Fibroblast of gingiva (primary cell): ENCODE measurements around the gene COBLL1.

Source experiments
- DNase-seq: peaks from one replicate; pipeline ENCODE4 v3.0.0-alpha.2; 2011; ENCODE audit warnings: low read depth

The COBLL1 gene

GRCh38 chr2:164821338-164821737 is 20.3 kb downstream of the COBLL1 start:
- no peak for DNase-seq

DNA sequence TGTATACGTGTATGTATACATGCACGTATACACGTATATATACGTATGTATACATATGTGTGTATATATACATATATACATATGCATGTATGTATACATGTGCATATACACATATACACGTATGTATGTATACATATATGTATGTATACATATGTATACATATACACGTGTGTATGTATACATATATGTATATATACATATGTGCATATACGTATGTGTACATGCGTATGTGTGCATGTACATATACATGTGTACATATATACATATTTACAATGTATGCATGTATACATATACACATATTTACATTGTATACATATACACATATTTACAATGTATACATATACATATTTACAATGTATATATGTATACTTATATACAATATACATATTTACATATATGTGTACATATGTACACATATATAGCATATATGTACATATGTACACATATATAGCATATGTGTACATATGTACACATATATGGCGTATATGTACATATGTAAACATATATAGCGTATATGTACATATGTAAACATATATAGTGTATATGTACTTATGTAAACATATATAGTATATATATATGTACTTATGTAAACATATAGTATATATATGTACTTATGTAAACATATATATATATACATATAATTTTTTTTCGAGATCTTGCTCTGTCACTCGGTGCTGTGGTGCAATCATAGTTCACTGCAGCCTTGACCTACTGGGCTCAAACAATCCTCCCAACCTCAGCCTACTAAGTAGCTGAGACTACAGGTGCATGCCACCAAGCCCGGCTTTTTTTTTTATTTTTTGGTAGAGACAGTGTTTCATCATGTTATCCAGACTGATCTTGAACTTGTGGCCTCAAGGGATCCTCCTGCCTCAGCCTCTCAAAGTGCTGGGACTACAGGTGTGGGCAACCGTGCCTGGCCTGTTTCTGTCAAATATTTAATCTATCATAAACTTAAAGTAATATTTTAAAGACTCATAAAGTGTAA is 23.2 kb downstream of the COBLL1 start:
- no peak for DNase-seq

DNA sequence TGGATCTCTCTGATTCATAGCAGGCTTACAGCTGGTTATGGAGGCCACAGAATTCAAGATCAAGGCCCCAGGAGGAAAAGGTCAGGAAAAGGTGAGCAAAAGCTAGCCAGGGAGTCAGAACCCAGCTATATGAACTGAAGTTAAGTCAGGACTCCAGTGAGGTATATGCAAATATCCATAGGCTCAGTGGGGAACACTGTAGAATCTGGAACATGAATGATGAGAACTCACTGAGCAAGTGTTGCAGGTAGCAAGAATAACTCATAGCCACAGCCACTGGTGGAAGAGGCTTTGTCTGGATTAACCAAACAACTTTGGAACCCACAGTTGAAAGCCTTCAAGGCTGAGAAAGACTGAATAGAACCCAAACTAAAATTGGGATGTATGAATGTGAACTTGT is 24.7 kb downstream of the COBLL1 start:
- DNase-seq, result no peak

GRCh38 chr2:164816046-164816445 is 25.6 kb downstream of the COBLL1 start:
- no peak for DNase-seq

DNA sequence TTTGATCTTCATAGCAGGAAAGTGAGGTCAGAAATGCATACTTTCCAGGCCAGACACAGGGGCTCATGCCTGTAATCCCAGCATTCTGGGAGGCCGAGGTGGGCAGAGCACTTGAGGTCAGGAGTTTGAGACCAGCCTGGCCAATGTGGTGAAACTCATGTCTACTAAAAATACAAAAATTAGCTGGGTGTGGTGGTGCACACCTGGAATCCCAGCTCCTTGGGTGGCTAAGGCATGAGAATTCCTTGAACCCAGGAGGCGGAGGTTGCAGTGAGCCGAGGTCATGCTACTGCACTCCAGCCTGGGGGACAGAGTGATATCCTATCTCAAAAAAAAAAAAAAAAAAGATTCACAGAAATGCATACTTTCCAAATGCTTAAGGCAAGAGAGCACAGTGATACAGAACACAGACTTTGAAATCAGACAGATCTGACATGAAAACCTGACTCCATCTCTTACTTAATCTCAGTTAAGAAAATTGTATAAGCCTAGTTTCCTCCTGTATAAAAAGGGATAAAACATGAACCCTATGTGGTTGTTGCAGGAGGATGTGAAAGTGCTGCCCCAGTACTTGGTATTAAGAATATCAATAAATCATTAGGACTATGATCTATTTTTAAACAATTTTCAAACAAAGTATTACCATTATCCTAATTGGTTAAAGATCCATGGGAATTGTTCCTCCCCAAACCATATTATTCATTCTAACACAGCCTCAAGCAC is 26.4 kb downstream of the COBLL1 start:
- DNase-seq, result no peak

DNA sequence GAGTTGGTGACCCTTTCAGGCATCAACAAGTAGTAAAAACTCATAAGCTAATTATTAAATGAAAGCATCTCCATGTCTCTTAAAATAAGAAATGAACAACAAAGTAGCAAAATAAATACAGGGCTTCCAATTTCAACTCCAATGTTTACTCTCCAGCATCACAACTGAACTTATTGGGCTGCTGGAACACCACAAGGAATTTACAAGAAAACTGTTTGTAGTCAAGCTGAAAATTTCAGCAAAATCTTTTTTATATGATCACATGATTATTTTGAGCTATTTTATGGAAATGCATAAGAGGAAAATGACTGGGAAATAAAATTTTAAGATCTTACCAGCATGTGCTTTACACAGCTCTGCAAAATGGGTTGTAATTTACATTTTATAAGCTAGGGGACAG is 28.1 kb downstream of the COBLL1 start:
- no peak for DNase-seq

- no peak for DNase-seq
These were observed 29.2 kb downstream of the COBLL1 start for GRCh38 chr2:164812378-164812777.

DNA sequence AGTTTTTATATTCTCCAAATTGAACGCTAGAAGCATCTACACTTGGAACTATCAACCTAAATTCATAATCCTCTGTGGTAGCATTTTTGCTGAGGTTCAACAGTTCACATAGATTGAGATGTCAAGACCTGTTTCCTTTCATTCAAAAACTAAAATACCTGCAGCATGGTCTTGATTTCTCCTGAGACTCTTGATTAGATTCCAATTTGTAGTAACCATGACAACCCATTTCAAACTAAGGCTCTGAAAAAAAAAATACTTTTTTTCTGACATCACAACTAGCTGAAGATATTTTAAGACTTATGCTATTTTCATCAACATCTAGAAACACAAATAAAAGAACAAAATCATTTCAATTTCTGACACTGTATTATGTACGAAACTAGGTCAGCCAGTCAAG is 29.8 kb downstream of the COBLL1 start:
- DNase-seq, result no peak

DNA sequence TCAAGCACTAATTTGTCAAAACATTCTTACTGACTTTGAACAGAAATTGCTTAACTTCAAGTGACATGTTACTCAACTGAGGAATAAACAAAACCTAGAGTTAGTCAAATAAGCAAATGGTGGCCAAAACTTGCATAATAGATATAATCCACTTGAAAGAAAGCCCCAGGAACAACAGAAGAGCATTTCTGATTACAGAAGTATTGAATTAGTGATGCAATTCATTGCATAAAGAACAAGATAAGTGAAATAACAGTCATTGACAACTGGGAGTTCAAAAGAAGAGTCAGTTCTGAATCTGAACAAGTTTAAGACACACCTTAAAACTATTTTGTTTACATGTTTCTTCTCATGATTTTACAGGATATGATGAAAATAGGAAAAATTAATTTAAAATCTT is 30.8 kb downstream of the COBLL1 start:
- DNase-seq, result peak; percentile 74

DNA sequence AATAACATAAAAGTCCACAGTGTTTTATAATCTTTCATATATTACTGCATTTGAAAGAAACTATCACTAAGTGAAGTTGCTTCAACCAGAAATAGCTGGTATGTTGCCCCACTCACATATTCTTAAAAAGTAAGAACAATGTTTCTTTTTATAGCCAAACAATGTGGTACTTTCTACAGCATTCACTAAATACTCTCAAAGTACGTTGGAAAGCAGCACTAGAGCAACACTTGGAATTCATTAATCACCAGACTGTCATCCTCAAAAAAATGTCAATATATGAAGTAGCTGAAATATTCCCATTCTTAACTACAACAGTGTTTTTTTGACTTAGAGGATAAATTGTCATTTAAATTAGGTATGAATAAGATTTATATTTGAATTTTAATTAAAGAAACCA is 32.8 kb downstream of the COBLL1 start:
- DNase-seq, result peak; percentile 63

DNA sequence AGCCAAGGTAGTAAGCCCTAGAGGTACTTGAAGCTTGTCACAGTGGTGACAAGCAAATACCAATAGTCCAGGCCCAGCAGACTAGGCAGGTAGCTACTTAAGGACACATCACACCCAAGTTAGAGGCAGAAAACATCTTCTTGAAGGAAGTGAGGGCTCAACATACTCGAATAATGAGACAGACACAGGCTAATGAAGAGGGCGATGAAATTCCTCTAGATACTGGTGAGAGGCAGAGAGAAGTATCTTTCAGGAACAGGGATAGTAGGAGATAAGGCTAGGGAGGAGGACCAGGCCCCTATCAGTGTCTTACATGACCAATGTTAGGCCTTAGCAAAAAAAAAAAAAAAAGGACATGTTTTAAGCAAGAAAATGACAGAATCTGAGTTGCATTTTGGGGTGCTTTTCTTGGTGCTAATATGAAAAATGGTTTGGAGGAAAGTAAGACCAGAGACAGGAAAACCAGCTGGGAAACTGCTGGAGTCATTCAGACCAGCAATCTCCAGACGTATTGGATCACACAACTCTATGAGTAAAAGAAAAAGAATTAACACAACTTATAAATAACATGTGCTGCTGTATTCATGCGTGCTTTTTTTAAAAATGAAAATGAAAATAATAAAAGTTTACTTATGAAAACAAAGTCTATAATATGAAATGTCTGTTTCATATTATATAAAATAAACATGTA is 37.7 kb downstream of the COBLL1 start:
- peak; percentile 31 for DNase-seq

GRCh38 chr2:164802095-164802707 is 39.4 kb downstream of the COBLL1 start:
- no peak for DNase-seq

DNA sequence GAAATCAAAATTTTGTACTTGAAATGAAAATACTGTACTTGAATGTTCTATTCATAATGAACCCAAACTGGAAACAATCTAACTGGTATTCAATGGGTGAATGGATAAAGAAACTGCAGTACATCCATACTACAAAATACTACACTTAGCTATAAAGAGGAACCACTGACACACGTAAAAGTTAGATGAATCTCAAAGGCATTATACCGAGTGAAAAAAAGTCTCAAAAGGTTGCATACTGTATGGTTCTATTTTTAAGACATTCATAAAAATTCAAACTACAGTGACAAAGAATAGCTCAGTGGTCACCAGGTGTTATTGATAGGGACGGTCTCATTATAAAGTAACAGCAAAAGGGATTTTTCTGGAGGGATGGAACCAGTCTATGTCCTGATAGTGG is 41.1 kb downstream of the COBLL1 start:
- no peak for DNase-seq

- no peak for DNase-seq
These were observed 44.0 kb downstream of the COBLL1 start for GRCh38 chr2:164797627-164798026.

DNA sequence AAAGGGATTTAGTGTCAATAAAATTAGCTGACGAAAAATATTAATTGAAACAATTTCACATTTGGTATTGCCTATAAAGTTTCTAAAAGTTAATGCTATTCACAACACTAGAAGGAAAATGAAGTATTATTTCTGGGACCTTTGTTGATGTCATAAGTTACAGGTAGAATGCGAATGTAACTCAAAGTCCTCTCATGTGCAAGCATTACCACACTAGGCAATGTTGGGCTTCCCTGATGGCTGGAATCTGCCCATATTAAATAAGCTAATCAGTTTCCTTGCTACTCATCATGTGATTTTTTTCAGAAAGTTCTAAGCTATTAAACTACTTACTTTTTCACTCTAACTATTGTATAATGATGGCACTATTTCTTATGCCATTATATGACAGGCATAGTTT is 44.6 kb downstream of the COBLL1 start:
- DNase-seq, result no peak

DNA sequence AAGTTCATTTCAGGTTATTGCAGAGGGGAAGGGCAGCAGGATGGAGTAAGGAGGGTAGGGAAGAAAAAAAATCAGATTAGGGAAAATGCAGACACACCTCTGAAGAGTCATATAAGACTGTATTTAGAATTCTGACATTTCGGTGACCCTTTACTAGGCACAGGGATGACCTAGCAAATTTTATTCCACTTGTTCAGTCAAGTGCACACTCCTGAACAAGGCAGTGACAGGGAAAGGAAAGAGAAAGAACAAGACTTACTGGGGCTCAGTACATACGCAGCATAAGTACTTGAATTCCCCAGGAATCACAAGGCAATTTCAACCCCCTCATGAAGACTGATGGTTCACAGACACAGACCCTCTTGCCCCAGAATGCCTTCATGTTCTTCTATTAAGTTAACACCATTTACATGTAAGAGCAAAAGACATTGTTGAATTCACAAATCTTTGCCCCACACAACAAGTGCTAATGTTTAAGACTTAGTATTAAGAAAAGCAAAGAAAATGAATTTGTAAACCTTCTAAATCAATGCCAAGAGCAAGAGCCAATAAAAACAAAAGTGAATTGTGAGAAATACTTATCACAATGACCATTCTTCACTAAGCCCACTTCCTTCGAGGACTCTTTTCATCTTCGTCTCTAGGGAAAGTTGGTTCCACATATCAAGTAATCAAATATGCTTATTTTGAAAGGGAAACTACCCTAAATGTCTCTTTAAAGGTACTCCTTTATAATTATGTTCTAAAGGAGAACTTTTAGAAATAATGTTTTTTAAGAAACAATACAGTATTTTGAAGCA is 47.0 kb downstream of the COBLL1 start:
- no peak for DNase-seq

DNA sequence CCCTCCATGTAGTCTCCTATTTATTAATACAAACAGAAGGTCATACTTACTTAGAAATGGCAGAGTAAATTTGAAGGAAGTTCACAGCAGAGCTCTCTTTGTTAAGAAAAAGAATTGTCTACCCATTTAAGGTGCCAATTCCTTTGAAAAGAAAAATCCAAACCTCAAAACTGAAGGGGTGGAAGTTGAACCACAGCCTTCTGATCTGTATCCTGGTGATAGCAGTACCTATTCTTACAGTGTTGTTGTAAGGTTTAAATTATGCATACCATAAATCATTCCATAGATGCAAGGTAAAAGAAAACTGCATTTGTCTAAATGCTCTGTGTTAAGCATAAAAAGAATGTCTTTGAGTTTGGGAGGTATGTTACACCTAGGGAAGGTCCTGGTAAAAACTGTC is 47.6 kb downstream of the COBLL1 start:
- no peak for DNase-seq

- DNase-seq, result no peak
These were observed 48.1 kb downstream of the COBLL1 start for GRCh38 chr2:164793529-164793928.

DNA sequence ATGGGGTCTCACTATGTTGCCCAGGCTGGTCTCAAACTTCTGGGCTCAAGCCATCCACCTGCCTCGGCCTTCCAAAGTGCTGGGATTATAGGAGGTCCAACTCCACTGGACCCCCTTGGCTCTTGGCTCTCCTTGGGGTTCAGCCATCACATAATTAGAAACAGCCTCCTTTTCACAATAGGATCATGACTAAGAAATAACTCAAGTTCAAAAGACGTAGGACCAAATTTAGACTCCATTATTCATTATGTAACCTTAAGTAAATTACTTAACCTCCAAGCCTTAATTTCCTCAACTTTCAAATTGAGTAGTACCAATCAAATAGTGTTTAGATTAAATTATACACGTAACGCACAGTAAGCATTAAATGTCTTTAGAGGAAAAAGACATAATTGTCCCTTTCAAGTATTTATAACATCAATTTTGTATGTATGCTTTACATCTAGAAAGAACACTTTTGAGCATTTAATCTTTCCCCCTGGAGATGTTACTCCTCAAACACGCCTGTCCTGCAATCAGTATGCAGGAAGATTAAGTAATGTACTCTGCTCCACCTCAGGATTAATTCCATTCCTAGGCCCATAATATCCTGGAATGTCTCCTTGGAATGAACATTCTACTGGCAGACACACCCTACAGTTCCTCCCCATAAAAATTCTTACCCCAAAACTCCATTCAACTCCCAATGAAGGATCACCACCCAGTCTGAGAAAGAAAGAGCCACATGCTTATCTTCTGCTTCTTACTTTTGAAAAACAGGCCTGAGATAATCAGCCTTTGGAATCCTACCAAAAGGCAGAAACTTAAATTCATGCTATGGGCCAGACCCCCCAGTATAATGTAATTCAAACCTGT is 49.1 kb downstream of the COBLL1 start:
- no peak for DNase-seq

GRCh38 chr2:164789968-164790367 is 51.7 kb downstream of the COBLL1 start:
- DNase-seq, result no peak
